PC-9 (cell line): Measurements from ENCODE around the gene ZRANB1.

Experiments used
- EZH2 ChIP-seq: fragments of 200-600 bp; sonication (generic); IDR thresholded peaks from 2 replicates; pipeline ENCODE4 v1.8.0; 2017; ENCODE audit warnings: antibody characterized with exemption, low read depth
- TF ChIP-seq, protein P1 (sequence below): fragments of 200-600 bp; sonication (generic); conservative IDR thresholded peaks from 2 replicates; pipeline ENCODE4 v1.6.1; 2017; ENCODE audit warnings: mixed run types, antibody characterized with exemption, mild to moderate bottlenecking, moderate library complexity

GRCh38 chr10:124991835-124992234 is 49.9 kb downstream of the ZRANB1 start:
- no peak for TF ChIP-seq EZH2
- TF ChIP-seq, protein P1, sequence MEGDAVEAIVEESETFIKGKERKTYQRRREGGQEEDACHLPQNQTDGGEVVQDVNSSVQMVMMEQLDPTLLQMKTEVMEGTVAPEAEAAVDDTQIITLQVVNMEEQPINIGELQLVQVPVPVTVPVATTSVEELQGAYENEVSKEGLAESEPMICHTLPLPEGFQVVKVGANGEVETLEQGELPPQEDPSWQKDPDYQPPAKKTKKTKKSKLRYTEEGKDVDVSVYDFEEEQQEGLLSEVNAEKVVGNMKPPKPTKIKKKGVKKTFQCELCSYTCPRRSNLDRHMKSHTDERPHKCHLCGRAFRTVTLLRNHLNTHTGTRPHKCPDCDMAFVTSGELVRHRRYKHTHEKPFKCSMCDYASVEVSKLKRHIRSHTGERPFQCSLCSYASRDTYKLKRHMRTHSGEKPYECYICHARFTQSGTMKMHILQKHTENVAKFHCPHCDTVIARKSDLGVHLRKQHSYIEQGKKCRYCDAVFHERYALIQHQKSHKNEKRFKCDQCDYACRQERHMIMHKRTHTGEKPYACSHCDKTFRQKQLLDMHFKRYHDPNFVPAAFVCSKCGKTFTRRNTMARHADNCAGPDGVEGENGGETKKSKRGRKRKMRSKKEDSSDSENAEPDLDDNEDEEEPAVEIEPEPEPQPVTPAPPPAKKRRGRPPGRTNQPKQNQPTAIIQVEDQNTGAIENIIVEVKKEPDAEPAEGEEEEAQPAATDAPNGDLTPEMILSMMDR, result no peak
